ENCODE results near the gene RPS6KA4. TPM values are rescaled to one million over a fixed set of nuclear protein-coding genes. Genes with fewer than 3 reads are reported as not detected.

The RPS6KA4 gene
- total RNA-seq, 1 donor from 2014 or later = 25.4 TPM

DNA sequence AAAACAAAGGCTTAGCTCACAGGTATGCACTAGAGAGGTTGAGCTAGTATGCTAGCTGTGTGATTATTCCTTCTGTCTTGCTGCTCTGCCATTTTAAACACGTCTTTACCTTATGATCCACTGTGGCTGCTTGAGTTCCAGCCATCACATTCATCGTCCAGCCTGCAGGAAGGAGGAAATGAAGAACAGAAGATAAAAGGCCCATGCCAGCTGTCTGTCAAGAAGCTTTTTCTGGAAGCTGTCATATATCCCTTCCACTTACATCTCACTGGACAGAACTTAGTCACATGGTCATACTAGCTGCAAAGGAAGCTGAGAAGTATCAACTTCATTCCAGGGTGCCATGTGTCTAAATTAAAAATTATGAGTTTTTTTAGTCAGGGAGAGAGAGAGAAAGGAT, 31.6 kb upstream of the RPS6KA4 start:
- no peak for DNase-seq

DNA sequence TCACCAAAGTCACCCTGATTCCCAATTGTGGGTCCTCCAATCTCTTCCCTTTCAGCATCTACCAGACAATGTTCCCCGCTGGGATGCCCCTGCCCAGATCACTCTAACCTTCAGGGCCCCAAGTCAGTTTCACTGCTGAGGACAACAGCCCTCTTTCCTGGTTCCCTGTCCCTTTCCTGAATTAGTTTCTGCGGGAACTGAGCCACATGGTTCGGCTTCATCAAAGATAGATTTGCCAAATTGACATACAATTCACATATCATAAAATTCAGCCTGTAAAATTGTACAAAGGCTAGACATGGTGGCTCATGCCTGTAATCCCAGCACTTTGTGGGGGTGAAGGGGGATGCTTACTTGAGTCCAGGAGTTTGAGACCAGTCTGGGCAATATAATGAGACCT, 31.0 kb upstream of the RPS6KA4 start:
- DNase-seq = no peak

DNA sequence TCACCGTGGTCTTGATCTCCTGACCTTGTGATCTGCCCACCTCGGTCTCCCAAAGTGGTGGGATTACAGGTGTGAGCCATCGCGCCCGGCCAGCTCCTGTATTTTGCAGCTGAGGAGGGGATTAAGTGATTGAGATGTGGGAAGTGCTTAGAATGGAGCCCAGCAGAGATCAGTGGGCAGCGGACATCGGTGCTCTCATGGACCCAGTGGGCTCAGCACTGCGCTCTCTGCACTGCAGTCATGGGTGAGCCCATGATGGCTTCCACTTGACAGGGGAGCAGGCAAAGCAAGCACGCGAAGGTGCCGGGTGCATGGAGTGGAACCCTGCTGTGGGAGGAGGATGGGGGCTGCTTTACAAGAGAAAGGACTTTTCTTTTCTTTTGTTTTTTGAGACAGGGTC, 28.1 kb upstream of the RPS6KA4 start:
- DNase-seq = no peak

DNA sequence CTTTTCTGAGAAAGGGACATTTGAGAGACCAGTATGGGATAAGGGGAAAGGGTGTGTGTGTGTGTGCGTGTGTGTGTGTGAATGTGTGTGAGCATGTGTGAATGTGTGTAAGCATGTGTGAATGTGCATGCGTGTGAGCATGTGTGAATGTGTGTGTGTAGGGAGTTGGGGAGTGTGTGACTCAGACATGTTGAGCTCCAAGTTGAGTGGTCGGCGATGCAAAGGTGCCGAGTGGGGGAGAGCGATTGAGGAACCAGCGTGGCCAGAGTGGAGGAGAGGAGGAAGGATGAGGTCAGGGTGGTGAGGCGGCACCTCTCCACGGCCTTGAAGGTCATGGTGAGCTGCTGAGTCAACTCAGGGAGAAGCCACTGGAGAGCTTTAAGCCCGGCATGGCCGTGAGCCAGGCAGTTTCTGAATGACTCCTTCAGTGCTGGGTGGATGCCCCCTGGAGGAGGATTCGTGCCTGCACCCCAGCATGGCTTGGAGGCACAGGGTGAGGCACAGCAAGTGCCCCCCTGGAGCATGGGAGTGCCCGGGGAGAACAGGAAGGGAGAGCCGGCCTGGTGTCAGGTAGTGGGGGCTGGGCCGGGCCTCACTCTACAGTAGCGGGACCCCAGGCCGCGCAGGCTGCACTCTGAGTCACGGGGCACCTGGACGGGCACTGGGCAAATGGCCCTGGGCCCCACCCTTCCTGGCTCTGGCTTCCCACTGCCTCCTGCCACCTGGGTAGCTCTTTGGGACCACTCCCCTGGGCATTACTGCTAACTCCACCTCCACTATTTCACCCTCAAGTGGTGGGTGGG, 27.2 kb upstream of the RPS6KA4 start:
- DNase-seq = peak; percentile 67

DNA sequence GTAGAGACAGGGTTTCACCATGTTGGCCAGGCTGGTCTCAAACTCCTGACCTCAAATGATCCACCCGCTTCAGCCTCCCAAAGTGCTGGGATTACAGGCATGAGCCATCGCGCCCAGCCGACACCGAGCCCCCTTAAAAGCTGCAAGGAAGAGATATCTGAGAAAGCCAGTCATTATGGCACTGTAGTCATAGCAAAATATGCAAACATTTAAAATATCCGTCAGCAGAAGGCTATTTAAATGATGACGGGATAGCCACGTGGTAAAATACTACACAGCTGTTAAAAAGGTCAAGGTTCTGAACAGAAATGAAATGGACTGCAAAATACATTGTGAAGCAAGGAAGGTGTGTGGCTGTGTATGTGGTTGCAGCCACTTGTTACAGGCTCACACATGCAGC, 25.4 kb upstream of the RPS6KA4 start:
- no peak for DNase-seq

DNA sequence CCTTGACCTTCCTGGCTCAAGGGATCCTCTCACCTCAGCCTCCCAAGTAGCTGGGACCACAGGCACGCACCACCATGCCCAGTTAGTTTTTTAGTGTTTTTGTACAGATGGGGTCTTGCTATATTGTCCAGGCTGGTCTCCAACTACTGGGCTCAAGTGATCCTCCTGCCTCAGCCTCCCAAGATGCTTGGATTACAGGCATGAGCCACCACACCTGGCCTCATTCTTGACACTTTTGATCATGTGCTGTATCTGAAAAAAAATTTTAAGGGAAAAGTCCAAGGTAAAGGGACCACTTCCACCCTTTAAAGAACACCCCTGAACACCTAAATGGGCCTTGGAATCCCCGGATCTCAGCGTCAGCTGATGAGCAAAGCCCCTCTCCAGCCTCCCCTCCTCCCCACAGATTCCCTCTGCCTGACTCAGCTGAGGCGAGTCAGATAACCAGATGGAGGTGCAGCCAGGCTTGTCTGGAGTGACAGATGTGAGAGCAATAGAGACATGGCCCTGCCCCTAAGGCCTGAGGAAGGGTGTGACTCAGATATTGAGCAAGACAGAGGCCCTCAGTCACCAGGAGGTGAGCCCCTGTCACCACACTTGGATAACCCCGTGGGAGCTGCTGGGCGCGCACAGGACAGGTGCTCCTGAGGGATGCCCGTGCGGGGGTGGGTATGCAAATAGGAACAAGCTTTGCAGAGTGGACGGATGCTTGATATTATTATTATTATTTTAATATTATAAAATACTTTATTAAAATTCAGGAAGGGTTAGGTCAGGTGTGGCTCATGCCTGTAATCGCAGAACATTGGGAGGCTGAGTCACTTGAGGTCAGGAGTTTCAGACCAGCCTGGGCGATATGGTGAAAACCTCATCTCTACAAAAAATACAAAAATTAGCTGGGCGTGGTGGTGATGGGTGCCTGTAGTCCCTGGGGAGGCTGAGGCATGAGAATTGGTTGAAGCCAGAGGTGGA, 23.9 kb upstream of the RPS6KA4 start:
- peak; percentile 57 for DNase-seq

DNA sequence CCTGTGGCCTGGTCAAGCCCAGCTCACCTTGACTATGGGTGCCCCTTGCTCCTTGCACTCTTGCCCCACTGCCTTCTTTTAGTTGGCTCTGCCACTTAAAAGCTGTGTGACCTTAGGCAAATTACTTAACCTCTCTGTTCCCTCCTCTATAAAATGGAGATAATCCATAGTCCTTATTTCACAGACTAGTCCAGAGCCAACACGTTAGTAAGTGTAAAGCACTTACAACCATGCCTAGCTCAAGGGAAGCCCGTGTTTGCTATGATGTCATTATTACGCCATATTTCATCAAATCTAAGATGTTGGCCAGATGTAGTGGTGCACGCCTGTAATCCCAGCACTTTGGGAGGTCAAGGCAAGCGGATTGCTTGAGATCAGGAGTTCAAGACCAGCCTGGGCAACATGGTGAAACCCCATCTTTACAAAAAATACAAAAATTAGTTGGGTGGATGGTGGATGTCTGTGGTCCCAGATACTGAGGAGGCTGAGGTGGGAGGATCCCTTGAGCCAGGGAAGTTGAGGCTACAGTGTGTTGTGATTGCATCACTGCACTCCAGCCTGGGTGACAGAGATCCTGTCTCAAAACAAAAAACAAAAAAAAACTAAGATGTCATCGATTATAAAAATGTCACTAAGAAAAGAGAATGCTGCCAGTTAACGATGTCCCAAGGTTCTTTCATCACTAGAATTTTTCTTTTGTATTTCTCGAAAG, 21.3 kb upstream of the RPS6KA4 start:
- DNase-seq = no peak

DNA sequence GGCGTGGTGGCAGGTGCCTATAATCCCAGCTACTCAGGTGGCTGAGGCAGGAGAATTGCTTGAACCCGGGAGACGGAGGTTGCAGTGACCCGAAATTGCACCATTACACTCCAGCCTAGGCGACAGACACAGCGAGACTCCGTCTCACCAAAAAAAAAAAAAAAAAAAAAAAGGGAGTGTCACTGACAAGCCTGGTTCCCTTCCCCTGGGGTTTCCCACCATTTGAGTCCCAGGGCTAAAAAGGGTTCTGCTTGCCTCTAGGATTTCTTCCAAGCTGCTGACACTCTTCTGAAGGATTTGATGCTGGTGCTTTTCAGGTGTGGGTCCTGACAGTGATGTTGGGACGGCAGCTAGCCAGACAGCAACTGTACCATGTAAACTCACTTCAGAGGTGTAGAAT, 20.2 kb upstream of the RPS6KA4 start:
- no peak for DNase-seq

DNA sequence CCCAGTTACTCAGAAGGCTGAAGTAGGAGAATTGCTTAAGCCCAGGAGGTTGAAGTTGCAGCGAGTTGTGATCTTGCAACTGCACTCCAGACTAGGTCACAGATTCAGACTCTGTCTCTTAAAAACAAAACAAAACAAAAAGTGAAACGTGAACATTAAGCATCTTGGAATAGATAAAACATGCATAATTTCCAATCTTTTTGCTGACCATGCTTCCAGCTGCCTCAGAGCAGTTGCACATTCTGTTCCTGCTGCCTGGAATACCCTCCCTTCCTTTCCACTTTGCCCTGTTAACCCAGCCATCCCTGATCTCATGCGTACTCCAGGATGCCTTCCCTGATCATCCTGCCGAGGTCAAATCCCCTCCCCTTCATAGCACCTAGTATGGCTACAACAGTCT, 19.7 kb upstream of the RPS6KA4 start:
- no peak for DNase-seq

DNA sequence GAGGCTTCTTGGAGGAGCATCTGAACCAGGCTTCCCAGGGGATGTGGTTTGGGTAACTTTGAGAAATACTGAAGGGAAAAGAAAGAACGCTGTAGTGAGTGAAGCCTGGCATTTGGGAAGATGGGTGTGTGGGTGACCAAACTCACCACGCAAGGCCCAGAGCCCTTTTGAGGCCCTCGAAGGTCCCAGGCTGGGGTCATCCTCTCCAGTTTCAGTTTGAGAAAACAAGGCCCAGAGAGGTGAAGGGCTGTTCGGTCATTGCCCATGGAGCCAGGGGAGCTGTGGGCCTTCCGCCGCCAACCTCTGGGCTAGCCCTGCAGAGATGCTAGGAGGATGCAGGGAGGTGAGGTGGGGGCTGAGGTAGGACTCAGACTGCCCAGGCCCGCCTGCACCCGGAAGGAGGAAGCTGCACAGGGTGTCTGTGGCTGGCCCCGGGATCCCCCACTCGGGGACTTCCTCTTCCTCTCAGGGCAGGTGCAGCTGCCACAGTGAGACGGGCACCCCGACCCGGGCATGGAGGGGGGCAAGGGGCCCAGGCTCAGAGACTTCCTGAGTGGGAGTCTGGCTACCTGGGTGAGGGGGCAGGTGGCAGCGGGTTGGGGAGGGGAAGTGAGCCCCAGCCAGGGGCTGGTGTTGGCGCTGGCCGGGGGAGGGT, 19.1 kb upstream of the RPS6KA4 start, which contains the start of gene CCDC88B:
CCDC88B (plus strand) TSS at position 451 of the 655 bp plus-strand sequence; CDS start at position 514, 63 bp downstream.
- DNase-seq = no peak

DNA sequence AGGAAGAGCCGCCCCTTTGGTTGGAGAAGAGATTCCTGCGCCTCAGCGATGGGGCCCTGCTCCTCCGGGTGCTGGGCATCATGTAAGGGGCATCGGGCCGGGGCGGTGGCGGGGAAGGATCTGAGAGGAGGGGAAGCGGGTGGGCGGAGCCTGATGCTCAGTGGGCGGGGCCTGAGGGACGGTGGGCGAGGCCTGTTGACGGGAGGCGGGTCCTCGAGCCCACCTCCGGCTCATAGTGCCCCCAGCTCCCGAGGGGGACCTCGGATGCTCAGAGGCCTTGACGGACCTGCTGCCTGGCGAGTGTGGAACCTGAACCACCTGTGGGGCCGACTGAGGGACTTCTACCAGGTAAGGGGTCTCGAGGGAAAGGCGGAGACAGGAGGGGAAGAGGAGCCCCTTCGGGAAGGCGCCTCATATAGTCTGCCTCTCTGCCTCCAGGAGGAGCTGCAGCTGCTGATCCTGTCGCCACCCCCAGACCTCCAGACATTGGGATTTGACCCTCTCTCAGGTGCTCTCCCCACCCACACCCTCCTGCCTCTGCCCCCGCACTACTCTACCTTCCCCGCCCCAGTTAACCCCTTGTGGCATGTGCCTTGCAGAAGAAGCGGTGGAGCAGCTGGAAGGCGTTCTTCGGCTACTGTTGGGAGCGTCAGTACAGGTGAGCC, 18.2 kb upstream of the RPS6KA4 start:
- no peak for DNase-seq

DNA sequence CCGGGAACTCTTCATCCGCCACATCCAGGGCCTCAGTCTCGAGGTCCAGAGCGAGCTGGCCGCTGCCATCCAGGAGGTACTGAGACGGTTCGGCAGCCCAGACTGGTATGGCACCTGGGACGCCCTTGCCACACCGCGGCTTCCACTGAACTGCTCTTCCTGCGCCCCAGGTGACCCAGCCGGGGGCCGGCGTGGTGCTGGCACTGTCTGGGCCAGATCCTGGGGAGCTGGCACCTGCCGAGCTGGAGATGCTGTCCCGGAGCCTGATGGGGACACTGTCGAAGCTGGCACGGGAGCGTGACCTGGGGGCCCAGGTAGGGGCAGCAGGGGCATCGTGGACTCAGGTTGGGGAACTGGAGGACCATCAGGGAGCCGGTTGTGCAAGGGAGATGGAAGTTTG, 17.5 kb upstream of the RPS6KA4 start:
- DNase-seq = no peak

DNA sequence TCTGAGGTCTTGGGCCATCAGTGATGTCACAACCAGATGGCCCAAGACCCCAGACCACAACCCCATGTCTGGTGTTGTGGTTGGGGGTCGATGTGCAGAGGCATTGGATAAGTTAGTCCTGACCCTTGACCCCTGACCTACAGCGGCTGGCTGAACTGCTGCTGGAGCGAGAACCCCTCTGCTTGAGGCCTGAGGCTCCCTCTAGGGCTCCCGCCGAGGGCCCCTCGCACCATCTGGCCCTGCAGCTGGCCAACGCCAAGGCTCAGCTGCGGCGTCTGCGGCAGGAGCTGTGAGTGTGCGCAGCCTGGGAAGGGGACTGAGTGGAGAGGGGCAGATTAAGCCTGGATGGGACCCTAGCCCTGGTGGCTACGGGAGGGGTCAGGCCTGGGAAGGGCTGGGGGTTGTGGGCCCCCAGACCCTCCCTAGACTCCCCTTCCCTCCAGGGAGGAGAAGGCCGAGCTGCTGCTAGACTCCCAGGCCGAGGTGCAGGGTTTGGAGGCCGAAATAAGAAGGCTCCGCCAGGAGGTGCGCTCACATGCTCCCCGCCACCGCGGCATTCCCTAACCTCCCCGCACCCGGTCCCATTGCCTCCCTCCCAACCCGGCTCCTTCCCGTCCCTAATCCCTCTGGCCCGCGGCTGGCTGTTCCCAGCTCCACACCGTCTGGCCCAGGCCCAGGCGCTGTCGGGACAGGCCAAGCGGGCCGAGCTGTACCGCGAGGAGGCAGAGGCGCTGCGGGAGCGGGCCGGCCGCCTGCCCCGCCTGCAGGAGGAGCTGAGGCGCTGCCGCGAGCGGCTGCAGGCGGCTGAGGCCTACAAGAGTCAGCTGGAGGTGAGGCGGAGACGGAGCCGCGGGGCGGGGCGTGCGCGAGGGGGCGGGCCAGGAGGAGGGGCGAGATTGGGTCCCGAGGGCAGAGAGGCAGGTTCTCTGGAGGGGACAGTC, 16.8 kb upstream of the RPS6KA4 start:
- DNase-seq = peak; percentile 85

DNA sequence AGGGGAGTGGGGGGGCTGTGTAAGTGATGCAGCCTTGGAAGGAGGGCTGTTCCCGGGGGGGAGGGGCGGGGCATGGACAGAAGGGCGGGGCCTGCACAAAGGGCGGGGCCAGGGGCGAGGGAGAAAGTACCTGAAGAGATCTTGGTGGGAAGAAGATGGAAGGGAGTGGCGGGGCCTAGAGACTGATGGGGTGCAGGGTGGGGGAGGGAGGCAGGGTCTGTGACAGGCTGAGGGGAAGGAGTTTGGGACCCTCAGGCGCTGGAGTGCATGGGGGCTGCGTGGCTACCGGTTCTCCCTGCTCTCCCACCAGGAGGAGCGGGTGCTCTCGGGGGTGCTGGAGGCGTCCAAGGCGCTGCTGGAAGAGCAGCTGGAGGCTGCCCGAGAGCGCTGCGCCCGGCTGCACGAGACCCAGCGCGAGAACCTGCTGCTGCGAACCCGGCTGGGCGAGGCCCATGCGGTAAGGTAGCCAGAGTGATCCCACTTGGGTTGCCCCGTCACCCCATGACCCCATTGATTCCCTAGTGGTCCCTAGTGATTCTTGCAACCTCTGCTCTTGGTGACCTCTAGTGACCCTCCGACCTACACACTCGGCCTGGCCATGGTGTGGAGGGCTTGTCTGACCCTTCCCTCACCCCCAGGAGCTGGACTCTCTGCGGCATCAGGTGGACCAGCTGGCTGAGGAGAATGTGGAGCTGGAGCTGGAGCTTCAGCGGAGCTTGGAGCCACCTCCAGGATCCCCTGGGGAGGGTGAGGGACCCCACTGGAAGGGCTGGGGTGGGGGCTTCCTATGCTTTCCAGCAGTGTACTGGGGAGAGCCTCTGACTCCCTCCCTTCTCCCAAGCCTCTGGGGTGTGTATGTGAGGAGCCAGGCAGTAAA, 15.9 kb upstream of the RPS6KA4 start:
- no peak for DNase-seq

DNA sequence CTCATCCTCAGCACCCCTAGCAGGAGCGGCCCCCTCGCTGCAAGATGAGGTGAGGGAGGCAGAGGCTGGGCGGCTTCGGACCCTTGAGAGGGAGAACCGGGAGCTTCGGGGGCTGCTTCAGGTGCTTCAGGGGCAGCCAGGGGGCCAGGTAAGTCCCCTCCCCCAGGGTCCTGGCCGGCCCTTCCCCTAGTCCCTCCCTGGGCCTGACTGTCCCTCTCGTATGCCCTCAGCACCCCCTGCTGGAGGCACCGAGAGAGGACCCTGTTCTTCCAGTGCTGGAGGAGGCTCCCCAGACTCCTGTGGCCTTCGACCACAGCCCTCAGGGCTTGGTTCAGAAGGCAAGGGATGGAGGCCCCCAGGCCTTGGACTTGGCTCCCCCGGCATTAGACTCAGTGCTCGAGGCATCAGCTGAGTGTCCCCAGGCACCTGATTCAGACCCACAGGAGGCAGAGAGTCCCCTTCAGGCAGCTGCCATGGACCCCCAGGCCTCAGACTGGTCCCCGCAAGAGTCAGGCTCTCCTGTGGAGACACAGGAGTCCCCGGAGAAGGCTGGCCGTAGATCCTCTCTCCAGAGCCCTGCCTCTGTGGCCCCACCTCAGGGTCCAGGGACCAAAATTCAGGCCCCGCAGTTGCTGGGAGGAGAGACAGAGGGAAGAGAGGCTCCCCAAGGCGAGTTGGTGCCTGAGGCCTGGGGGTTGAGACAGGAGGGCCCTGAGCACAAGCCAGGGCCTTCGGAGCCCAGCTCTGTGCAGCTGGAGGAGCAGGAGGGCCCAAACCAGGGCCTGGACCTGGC, 15.0 kb upstream of the RPS6KA4 start:
- no peak for DNase-seq

DNA sequence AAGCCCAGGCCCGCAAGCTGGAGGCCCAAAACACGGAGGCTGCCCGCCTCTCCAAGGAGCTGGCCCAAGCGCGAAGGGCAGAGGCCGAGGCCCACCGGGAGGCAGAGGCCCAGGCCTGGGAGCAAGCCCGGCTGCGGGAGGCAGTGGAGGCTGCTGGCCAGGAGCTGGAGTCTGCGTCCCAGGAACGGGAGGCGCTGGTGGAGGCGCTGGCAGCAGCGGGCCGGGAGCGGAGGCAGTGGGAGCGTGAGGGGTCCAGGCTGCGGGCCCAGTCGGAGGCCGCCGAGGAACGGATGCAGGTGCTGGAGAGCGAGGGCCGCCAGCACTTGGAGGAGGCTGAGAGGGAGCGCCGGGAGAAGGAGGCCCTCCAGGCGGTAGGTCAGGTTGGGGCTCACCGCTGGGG, 14.2 kb upstream of the RPS6KA4 start:
- DNase-seq = no peak

DNA sequence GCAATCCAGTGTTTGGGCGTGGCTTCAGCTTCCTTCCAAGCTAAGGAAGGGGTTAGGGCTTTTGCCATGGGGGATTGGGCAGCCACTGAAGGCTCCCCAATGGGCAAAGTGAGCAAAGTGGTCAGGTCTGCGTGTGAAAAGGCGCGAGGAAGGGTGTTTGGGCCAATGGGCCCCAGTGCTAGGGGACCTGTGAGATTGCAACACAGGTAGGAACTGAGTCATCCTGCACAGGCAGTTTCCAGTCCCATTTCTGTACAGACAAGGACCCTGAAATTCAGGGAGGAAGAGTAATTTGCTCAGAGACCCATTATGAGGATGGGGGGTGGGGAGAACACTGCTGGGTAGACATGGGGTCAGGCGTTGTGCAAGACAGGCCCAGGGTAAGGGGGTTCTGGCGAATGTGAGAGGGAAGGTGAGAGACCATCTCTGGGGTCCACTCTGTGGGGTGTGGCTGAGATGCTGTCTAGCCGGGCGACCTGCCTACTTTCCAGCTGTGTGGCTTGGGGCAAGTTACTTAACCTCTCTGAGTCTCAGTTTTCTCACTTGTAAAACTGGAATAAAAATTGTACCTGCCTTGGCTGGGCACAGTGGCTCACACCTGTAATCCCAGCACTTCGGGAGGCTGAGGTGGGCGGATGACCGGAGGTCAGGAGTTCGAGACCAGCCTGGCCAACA, 11.6 kb upstream of the RPS6KA4 start:
- DNase-seq = no peak

Measured in tongue (tissue), 2 donors.